IMR-90 (cell line): Measurements from ENCODE around the gene PDIA4. TPM values are rescaled to one million over a fixed set of nuclear protein-coding genes. Genes with fewer than 3 reads are reported as not detected.

ENCODE experiments used
- MAZ ChIP-seq: IDR thresholded peaks from 2 replicates; pipeline ENCODE4 v1.6.1; 2012; ENCODE audit warnings: low read depth, mild to moderate bottlenecking, low read length, improper control_type of control experiment, moderate library complexity, borderline replicate concordance
- RAD21 ChIP-seq: IDR thresholded peaks from 2 replicates; pipeline ENCODE4 v1.6.1; 2012; ENCODE audit warnings: low read length, improper control_type of control experiment
- polyA plus RNA-seq, 3 experiments: library from polyadenylated mRNA; depleted of rRNA; stranded (reverse); fragments of >200 nt; gene quantifications; 2 replicates each; pipeline ENCODE4 v1.2.3, GENCODE V29; 2012; ENCODE audit warnings: low replicate concordance in 1 of 3
- total RNA-seq: library from RNA; depleted of rRNA; stranded (reverse); fragments of >200 nt; gene quantifications from 2 replicates; pipeline ENCODE4 v1.2.3, GENCODE V29; 2012

Gene PDIA4
- total and polyA plus RNA-seq, 2 of the 4 experiments (the other 2 are of a cell fraction): 241 to 304 TPM

- TF ChIP-seq MAZ (peak; percentile 48; the same call in 1 of the 2 replicates), RAD21 (peak; percentile 60)
Measured at GRCh38 chr7:149005427-149006344, 22.6 kb downstream of the PDIA4 start (continued).
